Activated B cell treated with CpG ODN at 0.5 μM for 24 hours (primary cell): Measurements from ENCODE around the gene CADM1. TPM values are rescaled to one million over a fixed set of nuclear protein-coding genes. Genes with fewer than 3 reads are reported as not detected.

ENCODE experiments used
- ATAC-seq: fragments of 200-7000 bp; cut with Tn5 transposase; one replicate; pipeline ENCODE4 v1.10.0; 2021; ENCODE audit warnings: low read depth, mild to moderate bottlenecking, moderate library complexity
- CTCF ChIA-PET: fragments of 350-600 bp; sonication (Branson Sonifier 250); formaldehyde crosslinking; loops from one replicate; lab custom pipeline; 2021; ENCODE audit warnings: antibody characterized with exemption; lab: Charles Lee
- POLR2A ChIA-PET: fragments of 350-600 bp; sonication (Branson Sonifier 250); formaldehyde crosslinking; loops from one replicate; lab custom pipeline; 2021; ENCODE audit warnings: antibody characterized with exemption; lab: Charles Lee
- DNase-seq: peaks from one replicate; pipeline ENCODE4 v3.0.0; 2022
- H3K27ac Mint-ChIP-seq: one replicate; pipeline ENCODE4 v1.8.0; 2020; ENCODE audit warnings: mixed read lengths
- H3K27me3 Mint-ChIP-seq: one replicate; pipeline ENCODE4 v1.8.0; 2021; ENCODE audit warnings: mixed read lengths
- H3K36me3 Mint-ChIP-seq: one replicate; pipeline ENCODE4 v1.8.0; 2021; ENCODE audit warnings: low read depth, mixed read lengths
- H3K4me1 Mint-ChIP-seq: one replicate; pipeline ENCODE4 v1.8.0; 2021; ENCODE audit warnings: mixed read lengths
- H3K4me3 Mint-ChIP-seq: one replicate; pipeline ENCODE4 v1.8.0; 2020; ENCODE audit warnings: mild to moderate bottlenecking, mixed read lengths
- H3K9me3 Mint-ChIP-seq: one replicate; pipeline ENCODE4 v1.8.0; 2020; ENCODE audit warnings: mixed read lengths
- intact Hi-C: fragments of 100-400 bp; cut with micrococcal nuclease; formaldehyde crosslinking; loops from one replicate; pipeline ENCODE4 v1.15.1; 2024
- total RNA-seq: library from RNA; stranded (reverse); gene quantifications from 2 replicates; pipeline ENCODE4 v1.2.3, GENCODE V29; 2022
- TF ChIP-seq, protein P1 (sequence below): fragments of 200-600 bp; IDR thresholded peaks from one replicate; pipeline ENCODE4 v1.8.0; 2022; ENCODE audit warnings: antibody characterized with exemption, mild to moderate bottlenecking

CADM1 gene
- total RNA-seq, 1 donor from 2014 or later, result 0.86 TPM

GRCh38 chr11:115524572-115524971 lies 20.4 kb upstream of the CADM1 start:
- TF ChIP-seq, protein P1, sequence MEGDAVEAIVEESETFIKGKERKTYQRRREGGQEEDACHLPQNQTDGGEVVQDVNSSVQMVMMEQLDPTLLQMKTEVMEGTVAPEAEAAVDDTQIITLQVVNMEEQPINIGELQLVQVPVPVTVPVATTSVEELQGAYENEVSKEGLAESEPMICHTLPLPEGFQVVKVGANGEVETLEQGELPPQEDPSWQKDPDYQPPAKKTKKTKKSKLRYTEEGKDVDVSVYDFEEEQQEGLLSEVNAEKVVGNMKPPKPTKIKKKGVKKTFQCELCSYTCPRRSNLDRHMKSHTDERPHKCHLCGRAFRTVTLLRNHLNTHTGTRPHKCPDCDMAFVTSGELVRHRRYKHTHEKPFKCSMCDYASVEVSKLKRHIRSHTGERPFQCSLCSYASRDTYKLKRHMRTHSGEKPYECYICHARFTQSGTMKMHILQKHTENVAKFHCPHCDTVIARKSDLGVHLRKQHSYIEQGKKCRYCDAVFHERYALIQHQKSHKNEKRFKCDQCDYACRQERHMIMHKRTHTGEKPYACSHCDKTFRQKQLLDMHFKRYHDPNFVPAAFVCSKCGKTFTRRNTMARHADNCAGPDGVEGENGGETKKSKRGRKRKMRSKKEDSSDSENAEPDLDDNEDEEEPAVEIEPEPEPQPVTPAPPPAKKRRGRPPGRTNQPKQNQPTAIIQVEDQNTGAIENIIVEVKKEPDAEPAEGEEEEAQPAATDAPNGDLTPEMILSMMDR, result no peak
- no peak for DNase-seq
- no peak for ATAC-seq
- no peak overlapping the region for H3K4me3 Mint-ChIP-seq
- ChIA-PET CTCF (interaction anchor here (0.9 kb wide), 1 partner anchor 11 kb away, joined by 3 read pairs; no protein-coding TSS in a partner anchor), POLR2A (no interaction called here)
- peaks cover 4% of the 10 kb centered on the region for H3K9me3 Mint-ChIP-seq
- intact Hi-C loops, result no loop called here
- H3K27me3 Mint-ChIP-seq, result peaks cover 3% of the 10 kb centered on the region
- H3K36me3 Mint-ChIP-seq, result no peaks in the 10 kb centered on the region
- H3K27ac Mint-ChIP-seq, result no peak overlapping the region
- H3K4me1 Mint-ChIP-seq, result no peaks in the 10 kb centered on the region

GRCh38 chr11:115523727-115524399 lies 19.6 kb upstream of the CADM1 start:
- POLR2A ChIA-PET, result no interaction called here

GRCh38 chr11:115522302-115522701 lies 18.1 kb upstream of the CADM1 start:
- intact Hi-C loops, result no loop called here
- Mint-ChIP-seq H3K9me3 (peaks cover 4% of the 10 kb centered on the region), H3K4me1 (no peaks in the 10 kb centered on the region), H3K27ac (no peak overlapping the region), H3K27me3 (peaks cover 5% of the 10 kb centered on the region), H3K36me3 (no peaks in the 10 kb centered on the region), H3K4me3 (no peak overlapping the region)
- no peak for DNase-seq
- CTCF ChIA-PET, result no interaction called here
- TF ChIP-seq, protein P1, result no peak
- ATAC-seq, result no peak
- POLR2A ChIA-PET, result interaction anchor here (0.6 kb wide), 1 partner anchor 648 kb away, joined by 6 read pairs; no protein-coding TSS in a partner anchor

More at GRCh38 chr11:115523727-115524399, 19.6 kb upstream of the CADM1 start:
- peaks cover 4% of the 10 kb centered on the region for H3K9me3 Mint-ChIP-seq
- intact Hi-C loops, result no loop called here
- ATAC-seq (no peak), DNase-seq (no peak)
- no peak overlapping the region for H3K4me3 Mint-ChIP-seq
- H3K27me3 Mint-ChIP-seq, result peaks cover 5% of the 10 kb centered on the region
- H3K36me3 Mint-ChIP-seq, result no peaks in the 10 kb centered on the region
- H3K4me1 Mint-ChIP-seq, result no peaks in the 10 kb centered on the region
- no peak overlapping the region for H3K27ac Mint-ChIP-seq
- TF ChIP-seq, protein P1, result no peak
- CTCF ChIA-PET, result interaction anchor here (0.9 kb wide), 1 partner anchor 10 kb away, joined by 3 read pairs; no protein-coding TSS in a partner anchor

DNA sequence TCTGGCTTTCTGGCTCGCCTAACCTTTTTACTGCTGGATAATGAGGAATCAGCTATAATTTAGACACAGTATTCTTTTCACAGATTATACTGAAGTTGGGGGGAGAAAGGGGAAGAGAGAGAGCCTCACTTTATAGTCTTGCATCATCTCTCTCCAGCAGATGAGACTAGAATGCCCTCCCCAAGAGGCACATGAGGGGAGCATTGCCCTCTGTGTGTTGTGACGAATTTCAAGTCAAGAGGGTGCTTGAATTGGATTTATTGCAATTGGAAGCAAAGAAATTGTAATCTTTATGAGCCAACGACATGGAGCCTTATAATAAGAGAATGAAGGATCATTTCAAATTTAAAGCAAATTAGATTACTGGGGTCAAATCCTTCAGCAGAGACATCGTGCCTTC lies 17.6 kb upstream of the CADM1 start:
- H3K36me3 Mint-ChIP-seq, result no peaks in the 10 kb centered on the region
- ChIA-PET POLR2A (no interaction called here), CTCF (no interaction called here)
- H3K4me1 Mint-ChIP-seq, result no peaks in the 10 kb centered on the region
- no peak for DNase-seq
- intact Hi-C loops, result no loop called here
- peaks cover 5% of the 10 kb centered on the region for H3K27me3 Mint-ChIP-seq
- peaks cover 4% of the 10 kb centered on the region for H3K9me3 Mint-ChIP-seq
- H3K27ac Mint-ChIP-seq, result no peak overlapping the region
- TF ChIP-seq, protein P1, result no peak
- no peak for ATAC-seq
- no peak overlapping the region for H3K4me3 Mint-ChIP-seq

GRCh38 chr11:115518983-115519628 lies 14.9 kb upstream of the CADM1 start:
- peaks cover 4% of the 10 kb centered on the region for H3K9me3 Mint-ChIP-seq
- intact Hi-C loops, result no loop called here
- DNase-seq, result no peak
- CTCF ChIA-PET, result no interaction called here
- H3K4me3 Mint-ChIP-seq, result no peak overlapping the region
- peaks cover 3% of the 10 kb centered on the region for H3K27me3 Mint-ChIP-seq
- no peaks in the 10 kb centered on the region for H3K36me3 Mint-ChIP-seq
- POLR2A ChIA-PET, result no interaction called here
- TF ChIP-seq, protein P1, result no peak
- no peak for ATAC-seq
- H3K4me1 Mint-ChIP-seq, result no peaks in the 10 kb centered on the region
- H3K27ac Mint-ChIP-seq, result no peak overlapping the region
